ENCODE results near the gene COL12A1.
"Not testable (repeated sequence)": the region's sequence is repeated elsewhere in the genome, so short reads cannot be mapped to it uniquely, and the experiment has no call there.

Gene COL12A1

DNA sequence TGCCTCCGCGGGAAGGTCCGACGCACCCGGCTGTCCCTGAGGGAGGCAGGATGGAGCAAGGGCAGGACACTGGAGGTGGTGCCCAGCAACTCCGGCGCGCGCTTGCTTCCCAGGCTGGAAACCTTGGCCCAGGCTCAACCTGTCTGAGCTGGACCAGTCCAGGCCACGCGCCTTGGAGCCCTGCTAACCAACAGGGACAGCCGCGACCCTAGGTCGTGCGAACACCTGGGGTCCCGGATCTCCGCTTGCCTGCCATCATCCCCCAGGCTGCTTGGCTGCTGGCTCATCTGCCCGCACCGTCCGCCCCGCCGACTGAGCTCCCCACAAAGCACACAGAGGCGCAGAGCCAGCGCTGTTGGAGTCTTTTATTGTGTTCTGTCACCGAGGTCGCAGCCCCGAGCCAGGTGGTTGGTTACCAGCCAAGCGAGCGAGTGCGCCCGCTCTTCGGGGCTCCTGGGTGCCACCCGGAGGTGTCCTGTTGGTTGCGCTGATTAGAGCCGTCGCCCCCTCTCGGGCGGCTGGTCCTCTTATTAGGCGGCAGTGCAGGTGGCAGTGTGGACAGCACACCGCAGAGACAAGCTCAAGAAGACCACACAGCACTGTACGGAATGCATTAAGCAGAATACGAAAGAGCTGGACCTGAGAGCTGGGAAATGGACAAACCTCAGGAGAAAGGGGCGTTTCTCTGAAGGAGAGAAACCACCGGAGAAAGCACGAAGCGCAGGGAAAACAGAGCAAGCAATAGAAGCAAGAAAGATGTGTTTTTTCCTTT, 3.8 kb downstream of the COL12A1 start:
- DNase-seq (ENCODE audit: insufficient read length) = peak; percentile 19
- TF ChIP-seq POLR2AphosphoS5 (IDR thresholded peaks at IDR 0.05; ENCODE audit: low read depth, low read length) (no peak), POLR2A (IDR thresholded peaks at IDR 0.05; ENCODE audit: low read depth, low read length) (no peak), TAF1 (IDR thresholded peaks at IDR 0.05; ENCODE audit: borderline replicate concordance, low read depth, low read length) (no peak)
- FAIRE-seq = no peak

GRCh38 chr6:75201021-75201420, 4.8 kb downstream of the COL12A1 start:
- TF ChIP-seq POLR2AphosphoS5 (IDR thresholded peaks at IDR 0.05; ENCODE audit: low read depth, low read length) (no peak), POLR2A (IDR thresholded peaks at IDR 0.05; ENCODE audit: low read depth, low read length) (no peak), TAF1 (IDR thresholded peaks at IDR 0.05; ENCODE audit: borderline replicate concordance, low read depth, low read length) (no peak)
- FAIRE-seq (no peak), DNase-seq (ENCODE audit: insufficient read length) (no peak)

GRCh38 chr6:75199889-75200288, 6.0 kb downstream of the COL12A1 start:
- no peak for FAIRE-seq
- TF ChIP-seq TAF1 (IDR thresholded peaks at IDR 0.05; ENCODE audit: borderline replicate concordance, low read depth, low read length) (no peak), POLR2AphosphoS5 (IDR thresholded peaks at IDR 0.05; ENCODE audit: low read depth, low read length) (no peak), POLR2A (IDR thresholded peaks at IDR 0.05; ENCODE audit: low read depth, low read length) (no peak)
- DNase-seq (ENCODE audit: insufficient read length) = no peak

- no peak for FAIRE-seq
Measured at GRCh38 chr6:75196081-75196687, 9.7 kb downstream of the COL12A1 start.

DNA sequence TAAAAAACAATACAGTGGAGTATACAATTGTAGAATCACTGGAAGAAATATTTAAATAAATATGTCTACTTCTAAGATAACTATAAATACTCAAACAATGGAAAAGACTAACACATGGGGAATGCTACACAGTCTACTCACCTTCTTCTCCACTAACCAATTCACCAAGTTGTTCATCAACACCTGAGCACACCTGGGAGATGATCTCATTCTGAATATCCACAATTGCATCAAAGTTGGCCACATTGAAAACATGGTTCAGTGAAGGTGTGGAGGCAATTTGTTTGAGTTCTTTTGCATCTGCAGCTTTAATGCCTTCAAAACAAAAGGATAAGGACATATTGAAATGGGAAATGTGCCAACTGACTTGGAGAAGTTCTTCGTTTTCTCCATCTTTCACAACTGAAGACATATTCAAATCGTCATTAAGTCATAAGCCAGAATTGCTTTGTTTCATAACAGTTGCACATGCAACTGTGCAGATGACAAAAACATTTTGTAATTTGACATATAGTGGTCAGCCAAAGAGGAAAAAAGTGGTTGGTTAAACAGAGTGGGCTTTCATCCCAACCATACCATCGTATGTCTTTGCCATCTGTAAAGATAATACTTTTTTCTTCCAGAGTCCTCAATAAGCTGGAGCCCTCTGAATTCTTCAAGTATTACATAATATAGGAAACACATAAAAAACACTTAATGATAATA, 17.5 kb downstream of the COL12A1 start:
- TF ChIP-seq POLR2A (IDR thresholded peaks at IDR 0.05; ENCODE audit: low read depth, low read length) (no peak), TAF1 (IDR thresholded peaks at IDR 0.05; ENCODE audit: borderline replicate concordance, low read depth, low read length) (no peak), POLR2AphosphoS5 (IDR thresholded peaks at IDR 0.05; ENCODE audit: low read depth, low read length) (no peak)
- no peak for DNase-seq (ENCODE audit: insufficient read length)
- no peak for FAIRE-seq

More at GRCh38 chr6:75196081-75196687, 9.7 kb downstream of the COL12A1 start:
- no peak for DNase-seq (ENCODE audit: insufficient read length)
- TF ChIP-seq POLR2AphosphoS5 (IDR thresholded peaks at IDR 0.05; ENCODE audit: low read depth, low read length) = no peak
- no peak for TF ChIP-seq TAF1 (IDR thresholded peaks at IDR 0.05; ENCODE audit: borderline replicate concordance, low read depth, low read length)
- TF ChIP-seq POLR2A (IDR thresholded peaks at IDR 0.05; ENCODE audit: low read depth, low read length) = no peak

DNA sequence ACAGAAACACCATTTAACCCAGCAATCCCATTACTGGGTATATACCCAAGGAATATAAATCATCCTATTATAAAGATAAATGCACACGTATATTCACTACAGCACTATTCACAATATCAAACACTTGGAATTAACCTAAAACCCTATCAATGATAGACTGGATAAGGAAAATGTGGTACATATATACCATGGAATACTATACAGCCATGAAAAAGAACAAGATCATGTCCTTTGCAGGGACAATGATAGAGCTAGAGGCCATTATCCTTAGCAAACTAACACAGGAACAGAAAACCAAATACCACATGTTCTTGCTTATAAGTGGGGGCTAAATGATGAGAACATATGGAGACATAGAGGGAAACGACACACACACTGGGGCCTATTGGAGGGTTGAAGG, 19.3 kb downstream of the COL12A1 start:
- not testable (repeated sequence) for FAIRE-seq; DNase-seq (ENCODE audit: insufficient read length)

DNA sequence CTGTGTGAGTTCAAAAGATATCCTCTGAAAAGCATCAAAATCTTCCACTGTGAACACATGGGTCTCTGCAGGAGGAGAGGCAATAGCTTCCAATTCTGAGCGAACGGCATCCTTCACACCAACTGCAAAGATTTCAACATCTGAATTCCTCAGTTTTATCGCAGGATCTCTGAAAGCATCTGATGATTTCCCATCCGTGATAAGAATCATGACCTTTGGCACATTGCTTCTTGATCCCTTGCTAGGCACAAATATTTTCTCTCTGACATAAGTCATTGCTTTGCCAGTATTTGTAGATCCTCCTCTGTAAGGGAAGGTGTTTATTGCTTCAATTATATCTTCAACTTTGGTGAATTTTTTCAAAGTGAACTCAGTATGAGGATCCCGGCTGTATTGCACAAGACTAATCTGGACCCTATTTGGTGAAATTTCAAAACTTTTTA, 22.7 kb downstream of the COL12A1 start:
- TF ChIP-seq TAF1 (IDR thresholded peaks at IDR 0.05; ENCODE audit: borderline replicate concordance, low read depth, low read length) = no peak
- TF ChIP-seq POLR2A (IDR thresholded peaks at IDR 0.05; ENCODE audit: low read depth, low read length) = no peak
- FAIRE-seq (no peak), DNase-seq (ENCODE audit: insufficient read length) (no peak)

- DNase-seq (ENCODE audit: insufficient read length) = no peak
- no peak for FAIRE-seq
- TF ChIP-seq POLR2A (IDR thresholded peaks at IDR 0.05; ENCODE audit: low read depth, low read length) = no peak
- no peak for TF ChIP-seq TAF1 (IDR thresholded peaks at IDR 0.05; ENCODE audit: borderline replicate concordance, low read depth, low read length)
- no peak for TF ChIP-seq POLR2AphosphoS5 (IDR thresholded peaks at IDR 0.05; ENCODE audit: low read depth, low read length)
Measured at GRCh38 chr6:75180864-75181263, 25.0 kb downstream of the COL12A1 start.

DNA sequence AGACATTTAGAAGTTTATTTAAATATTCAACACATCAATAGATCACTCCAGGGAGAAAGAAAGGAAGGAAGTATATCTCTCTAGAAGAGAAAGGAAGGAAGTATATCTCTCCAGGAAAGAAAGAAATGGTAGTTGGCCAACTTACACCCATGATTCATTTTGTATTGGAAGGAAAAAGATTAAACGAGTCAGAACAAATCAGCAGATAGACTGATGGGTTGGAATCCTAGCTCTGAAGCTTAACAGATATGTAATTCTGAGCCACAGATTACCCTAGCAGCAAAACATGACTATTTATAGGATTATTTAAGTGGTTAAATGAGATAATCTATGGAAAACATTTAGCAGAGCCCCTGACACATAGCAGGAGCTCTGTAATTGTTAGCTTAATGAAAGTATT, 27.1 kb downstream of the COL12A1 start:
- DNase-seq (ENCODE audit: insufficient read length) (no peak), FAIRE-seq (no peak)
- TF ChIP-seq POLR2AphosphoS5 (IDR thresholded peaks at IDR 0.05; ENCODE audit: low read depth, low read length) = no peak
- TF ChIP-seq POLR2A (IDR thresholded peaks at IDR 0.05; ENCODE audit: low read depth, low read length) = no peak
- TF ChIP-seq TAF1 (IDR thresholded peaks at IDR 0.05; ENCODE audit: borderline replicate concordance, low read depth, low read length) = no peak

DNA sequence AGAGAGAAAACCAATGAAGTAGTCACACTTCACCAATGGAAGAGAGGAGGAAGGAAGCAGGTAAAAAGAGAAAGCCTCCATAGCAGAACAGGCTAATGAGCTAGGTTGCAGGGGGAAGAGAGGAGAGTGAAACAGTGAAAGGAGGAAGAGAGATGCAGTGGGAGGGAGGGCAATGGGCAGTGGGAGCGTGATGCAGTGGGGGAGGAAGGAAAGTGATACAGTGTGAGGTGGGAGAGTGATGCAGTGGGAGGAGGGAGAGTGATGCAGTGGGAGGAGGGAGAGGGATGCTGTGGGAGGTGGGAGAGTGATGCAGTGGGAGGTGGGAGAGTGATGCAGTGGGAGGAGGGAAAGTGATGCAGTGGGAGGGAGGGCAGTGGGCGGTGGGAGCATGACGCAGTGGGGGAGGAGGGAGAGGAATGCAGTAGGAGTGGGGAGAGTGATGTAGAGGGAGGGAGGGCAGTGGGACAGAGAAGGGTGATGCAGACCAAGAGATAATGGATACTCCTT, 29.7 kb downstream of the COL12A1 start:
- no peak for FAIRE-seq
- no peak for DNase-seq (ENCODE audit: insufficient read length)
- TF ChIP-seq POLR2AphosphoS5 (IDR thresholded peaks at IDR 0.05; ENCODE audit: low read depth, low read length) (no peak), TAF1 (IDR thresholded peaks at IDR 0.05; ENCODE audit: borderline replicate concordance, low read depth, low read length) (no peak), POLR2A (IDR thresholded peaks at IDR 0.05; ENCODE audit: low read depth, low read length) (no peak)

DNA sequence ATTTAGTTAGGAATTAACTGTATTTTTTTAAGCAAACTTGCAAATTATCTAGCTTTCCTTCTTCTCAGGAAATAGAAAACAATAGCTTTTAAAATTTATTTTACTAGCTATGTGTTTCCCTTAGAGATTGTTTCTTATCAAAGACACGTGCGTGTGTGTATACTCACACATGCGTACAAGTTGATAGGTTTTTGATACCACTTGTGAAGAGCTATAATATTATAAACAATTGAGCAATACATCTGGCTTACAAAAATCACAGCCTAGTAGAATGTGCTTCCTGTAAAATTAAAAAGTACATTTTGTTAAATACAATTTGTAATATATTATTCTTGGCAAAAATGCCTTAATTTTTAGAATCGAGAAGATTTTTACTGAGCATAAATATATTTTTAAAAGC, 33.9 kb downstream of the COL12A1 start:
- no peak for FAIRE-seq
- DNase-seq (ENCODE audit: insufficient read length) = no peak
- TF ChIP-seq POLR2A (IDR thresholded peaks at IDR 0.05; ENCODE audit: low read depth, low read length) = no peak
- no peak for TF ChIP-seq TAF1 (IDR thresholded peaks at IDR 0.05; ENCODE audit: borderline replicate concordance, low read depth, low read length)
- TF ChIP-seq POLR2AphosphoS5 (IDR thresholded peaks at IDR 0.05; ENCODE audit: low read depth, low read length) = no peak

Measured in GM12892 (cell line).